ENCODE results near the gene ZNF665. TPM values are rescaled to one million over a fixed set of nuclear protein-coding genes. Genes with fewer than 3 reads are reported as not detected.
A peak's percentile ranks its signal among the peaks of the same experiment; 100 is the strongest.
"Not testable (repeated sequence)": the region's sequence is repeated elsewhere in the genome, so short reads cannot be mapped to it uniquely, and the experiment has no call there.

ZNF665 gene
- total RNA-seq, 1 donor from 2014 or later: 2.5 TPM

DNA sequence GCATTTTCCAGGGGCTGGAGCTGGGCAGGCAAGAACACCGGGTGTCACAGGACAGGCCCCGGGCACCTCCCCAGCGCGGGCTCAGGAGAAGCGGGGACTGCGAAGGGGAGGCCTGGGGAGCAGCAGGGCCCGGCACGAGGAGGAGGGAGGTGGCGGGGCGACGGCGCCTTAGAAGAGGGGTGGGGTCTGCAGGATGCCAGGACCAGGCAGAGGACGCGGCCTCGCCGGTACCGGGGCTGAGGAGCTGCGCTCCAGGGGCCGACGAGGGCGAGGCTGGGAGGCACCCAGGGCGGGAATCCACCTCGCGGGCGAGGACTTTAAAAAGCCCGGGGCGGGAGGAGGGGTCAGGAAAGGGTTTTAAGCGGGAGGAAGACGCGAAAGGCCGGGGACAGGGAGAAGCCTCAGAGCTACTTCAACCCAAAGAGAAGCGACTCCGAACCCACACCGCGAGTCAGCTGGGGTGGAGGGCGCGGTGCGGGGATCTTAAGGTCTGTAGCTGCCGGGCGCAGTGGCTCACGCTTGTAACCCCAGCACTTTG, 35.0 kb downstream of the ZNF665 start:
- no peak for DNase-seq (ENCODE audit: low spot score)

DNA sequence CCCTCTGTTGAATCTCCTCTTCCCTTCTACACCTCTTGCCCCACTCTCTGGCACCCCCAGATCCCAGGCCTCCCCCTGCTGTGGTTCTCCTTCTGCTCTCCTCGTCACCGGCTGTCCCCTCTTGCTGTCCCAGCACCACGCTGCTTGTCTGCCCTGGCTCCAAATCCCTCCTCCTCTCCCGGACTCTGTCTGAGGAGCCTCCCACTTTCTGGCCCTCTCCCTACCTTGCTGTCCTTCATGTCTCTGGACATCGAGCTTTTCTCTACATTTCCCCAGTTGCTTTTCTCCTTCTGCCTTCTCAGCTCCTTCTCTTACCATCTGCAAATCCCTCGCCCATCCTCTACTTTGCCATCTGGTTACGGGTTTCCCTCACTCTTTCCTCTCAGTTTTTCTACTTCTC, 35.5 kb downstream of the ZNF665 start:
- no peak for DNase-seq (ENCODE audit: low spot score)

DNA sequence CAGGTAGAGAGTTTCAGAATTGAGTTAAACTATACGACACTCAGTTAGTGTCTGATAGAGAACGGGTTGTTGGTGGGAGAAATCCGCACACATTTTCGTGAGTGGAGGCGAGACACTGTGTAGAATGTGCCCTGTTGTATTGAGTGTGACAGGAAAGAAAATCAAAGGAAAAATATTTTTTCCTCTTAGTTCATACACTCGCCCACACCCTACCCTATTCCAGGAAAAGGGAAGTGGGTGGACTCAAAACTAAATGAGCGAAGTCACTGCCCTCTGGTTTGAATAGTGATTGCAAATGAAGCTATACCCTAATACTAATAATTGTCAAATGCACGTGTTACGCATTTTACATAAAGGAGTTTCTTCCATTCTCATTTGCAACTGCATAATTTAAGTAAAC, 36.3 kb downstream of the ZNF665 start:
- DNase-seq (ENCODE audit: low spot score): no peak

DNA sequence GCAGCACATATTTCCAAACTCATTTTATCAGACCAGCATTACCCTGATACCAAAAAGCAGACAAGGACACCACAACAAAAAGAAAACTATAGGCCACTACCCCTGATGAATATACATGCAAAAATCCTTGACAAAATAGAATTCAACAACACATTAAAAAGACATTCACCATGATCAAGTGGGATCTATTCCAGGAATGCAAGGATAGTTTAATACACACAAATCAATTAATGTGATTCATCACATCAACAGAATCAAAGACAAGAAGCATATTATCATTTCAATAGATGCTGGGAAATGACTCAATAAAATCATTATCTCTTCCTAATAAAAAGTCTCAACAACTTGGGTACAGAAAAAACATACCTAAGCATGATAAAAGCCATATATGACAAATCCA, 45.5 kb downstream of the ZNF665 start:
- no peak for DNase-seq (ENCODE audit: low spot score)

DNA sequence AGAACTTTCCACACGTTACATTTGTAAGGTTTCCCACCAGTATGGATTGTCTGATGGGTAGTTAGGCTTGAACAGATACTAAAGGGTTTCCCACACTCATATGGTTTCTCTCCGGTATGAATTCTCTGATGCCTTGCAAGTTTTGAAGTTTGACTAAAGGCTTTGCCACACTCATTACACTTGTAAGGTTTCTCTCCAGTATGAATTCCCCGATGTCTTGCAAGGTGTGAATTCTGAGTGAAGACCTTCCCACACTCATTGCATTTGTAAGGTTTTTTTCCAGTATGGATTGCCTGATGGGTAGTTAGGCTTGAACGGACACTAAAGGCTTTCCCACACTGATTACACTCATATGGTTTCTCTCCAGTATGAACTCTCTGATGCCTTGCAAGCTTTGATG, 52.8 kb downstream of the ZNF665 start:
- DNase-seq (ENCODE audit: low spot score): no peak

DNA sequence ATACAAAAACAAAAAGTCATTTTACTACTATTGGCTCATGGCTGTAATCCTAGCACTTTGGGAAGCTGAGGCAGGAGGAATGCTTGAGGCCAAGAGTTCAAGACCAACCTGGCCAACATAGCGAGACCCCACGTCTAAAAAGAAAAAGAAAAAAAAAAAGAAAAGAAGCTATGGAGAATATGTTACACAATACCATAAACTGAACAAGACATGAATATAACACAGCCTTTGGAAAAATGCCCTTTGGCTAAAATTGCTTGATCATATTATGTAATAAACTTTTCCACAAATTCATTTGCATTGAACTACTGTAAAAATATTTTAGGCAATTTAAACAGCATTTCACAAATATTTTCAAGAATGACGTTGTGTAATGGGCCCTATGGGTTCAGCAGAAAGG, 56.7 kb downstream of the ZNF665 start:
- no peak for DNase-seq (ENCODE audit: low spot score)

DNA sequence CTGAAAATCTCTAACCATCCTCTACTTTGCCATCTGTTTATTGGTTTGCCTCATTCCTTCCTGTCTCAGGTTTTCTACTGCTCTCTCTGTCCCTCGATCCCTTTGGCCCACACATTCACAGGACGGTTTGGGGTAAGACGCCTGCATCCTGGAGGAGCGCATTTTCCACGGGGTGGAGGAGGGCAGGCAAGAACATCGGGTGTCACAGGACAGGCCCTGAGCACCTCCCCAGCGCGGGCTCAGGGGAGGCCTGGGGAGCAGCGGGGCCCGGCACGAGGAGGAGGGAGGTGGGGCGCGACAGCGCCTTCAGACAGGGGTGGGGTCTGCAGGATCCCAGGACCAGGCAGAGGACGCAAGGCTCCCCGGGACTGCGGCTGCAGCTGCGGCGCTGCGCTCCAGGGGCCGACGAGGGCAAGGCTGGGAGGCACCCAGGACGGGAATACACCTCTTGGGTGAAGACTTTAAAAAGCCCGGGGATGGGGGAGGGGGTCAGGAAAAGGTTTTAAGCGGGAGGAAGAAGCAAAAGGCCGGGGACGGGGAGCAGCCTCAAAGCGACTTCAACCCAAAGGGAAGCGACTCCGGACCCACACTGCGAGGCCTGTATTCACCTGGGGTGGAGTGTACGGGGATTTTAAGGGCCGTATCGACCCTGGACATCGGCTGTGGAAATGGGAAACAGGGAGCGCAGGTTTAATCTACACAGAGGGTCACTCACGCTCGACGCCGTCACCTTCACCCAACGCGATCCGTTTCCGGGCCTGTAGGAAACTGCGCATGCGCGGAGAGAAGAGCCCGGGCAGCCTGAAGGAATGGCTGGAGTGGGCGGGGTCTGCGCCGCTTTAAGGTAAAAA, 60.8 kb downstream of the ZNF665 start, which contains the start of gene ZNF415:
ZNF415 (minus strand) TSS at position 770 of the 851 bp plus-strand sequence. CDS start 10,234 bp downstream, outside the sequence.
- DNase-seq (ENCODE audit: low spot score): peak; percentile 93

DNA sequence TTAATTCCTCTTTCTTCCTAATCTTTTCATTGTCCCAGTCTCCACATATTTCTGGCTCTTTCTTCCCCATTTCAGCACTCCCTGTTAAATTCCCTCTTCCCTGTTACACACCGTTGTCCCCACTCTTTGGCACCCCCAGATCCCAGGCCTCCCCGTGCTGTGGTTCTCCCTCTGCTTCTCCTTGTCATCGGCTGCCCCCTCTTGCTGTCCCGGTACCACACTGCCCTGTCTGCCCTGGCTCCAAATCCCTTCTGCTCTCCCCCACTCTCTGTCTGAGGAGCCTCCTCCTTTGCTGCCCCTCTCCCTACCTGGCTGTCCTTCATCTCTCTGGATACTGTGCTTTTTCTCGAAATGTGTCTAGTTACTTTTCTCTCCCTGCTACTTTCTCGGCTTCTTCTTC, 61.4 kb downstream of the ZNF665 start:
- DNase-seq (ENCODE audit: low spot score): no peak

DNA sequence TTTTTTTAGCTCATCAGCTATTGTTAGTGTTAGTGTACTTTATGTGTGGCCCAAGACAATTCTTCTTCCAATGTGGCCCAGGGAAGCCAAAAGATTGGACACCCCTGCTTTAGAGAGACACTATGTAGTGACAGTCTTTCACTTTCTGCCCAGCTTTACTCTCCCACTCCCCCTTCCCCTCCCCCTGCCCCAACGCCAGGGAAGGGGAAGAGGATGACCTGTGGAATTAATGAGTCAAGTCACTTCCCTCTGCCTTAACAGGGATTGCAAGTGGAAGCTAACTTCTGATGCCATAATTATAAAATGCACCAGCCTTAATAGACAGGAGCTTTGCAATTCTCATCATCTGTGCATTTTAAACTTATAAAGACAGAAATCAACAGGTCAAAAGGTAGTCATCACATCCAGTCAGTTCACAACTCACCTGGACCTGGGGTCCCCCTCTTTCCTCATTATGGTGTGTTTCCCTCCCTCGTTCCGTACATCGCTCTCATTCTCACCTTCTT, 62.0 kb downstream of the ZNF665 start:
- no peak for DNase-seq (ENCODE audit: low spot score)

DNA sequence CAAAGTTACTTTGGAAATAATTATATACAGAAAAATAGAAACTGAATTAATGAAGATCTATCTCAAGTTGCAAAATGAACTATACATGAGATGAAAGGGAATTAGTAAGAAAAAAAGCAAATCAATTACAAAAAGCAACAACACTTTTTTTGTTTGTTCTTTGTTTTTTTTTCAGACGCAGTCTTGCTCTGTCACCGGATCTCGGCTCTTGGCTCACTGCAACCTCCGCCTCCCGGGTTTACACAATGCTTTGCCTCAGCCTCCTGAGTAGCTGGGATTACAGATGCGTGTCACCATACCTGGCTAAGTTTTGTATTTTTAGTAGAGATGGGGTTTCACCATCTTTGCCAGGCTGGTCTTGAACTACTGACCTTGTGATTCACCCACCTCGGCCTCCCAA, 62.7 kb downstream of the ZNF665 start:
- no peak for DNase-seq (ENCODE audit: low spot score)

DNA sequence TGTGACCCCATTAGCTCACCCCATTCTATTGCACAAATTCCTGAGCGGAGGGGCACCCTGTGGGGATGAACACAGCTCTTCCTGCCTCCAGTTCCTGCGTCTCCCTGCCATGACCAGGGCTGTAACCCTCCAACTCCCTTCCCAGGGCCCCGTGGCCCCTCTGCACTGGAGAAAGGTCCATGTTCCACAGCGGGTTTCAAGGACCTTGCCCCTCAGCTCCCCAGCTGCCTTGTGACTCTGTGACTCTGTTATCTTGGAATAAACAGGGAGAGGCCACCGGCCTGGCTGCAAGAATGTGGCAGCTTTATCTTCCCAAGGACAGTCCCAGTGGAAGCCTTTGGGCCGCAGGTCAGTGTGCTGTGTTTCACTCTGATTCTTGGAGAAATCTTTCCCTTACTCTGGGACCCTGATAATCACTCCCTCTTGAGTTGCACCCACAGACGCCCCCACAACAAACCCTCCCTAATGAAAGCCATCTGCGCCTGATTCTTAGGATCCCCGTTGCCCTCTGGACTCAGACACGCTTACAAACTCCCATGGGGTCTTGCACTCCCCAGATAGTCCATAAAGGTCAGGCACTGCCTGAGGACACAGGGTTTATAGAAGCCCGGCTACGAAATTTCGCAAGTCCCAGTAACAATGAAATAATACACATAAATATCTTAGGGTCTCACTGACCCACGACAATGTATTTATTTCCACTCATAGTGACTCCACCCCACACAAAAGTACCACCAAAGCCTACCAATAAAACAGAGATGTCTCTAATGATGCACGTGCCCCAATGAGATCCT, 66.2 kb downstream of the ZNF665 start:
- DNase-seq (ENCODE audit: low spot score): not testable (repeated sequence)

DNA sequence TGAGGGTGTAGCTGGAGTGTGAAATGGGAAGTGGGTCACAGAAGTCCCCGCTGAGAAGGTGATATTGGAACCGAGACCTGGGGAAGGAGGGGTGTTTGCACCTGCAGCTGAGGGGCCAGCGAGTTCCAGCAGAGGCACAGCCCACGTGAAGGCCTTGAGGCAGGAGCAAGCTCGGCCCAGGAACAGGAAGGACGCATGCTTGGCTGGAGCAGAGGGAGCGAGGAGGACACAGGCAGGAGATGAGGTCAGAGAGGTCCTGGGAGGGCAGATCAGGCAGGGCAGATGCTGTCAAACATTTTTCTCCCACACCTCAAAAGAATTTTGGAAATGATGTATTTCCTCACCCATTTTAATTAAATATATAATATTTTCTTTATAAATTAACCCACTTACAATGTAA, 69.8 kb downstream of the ZNF665 start:
- DNase-seq (ENCODE audit: low spot score): no peak

Other genes starting within 250 kb of the ZNF665 start
- gene ZNF816, start 230.5 kb downstream of the ZNF665 start, total RNA-seq: 4.8 TPM
- not detected for gene ERVV-1, start 179.4 kb downstream of the ZNF665 start, total RNA-seq
- gene ERVV-2, start 148.6 kb downstream of the ZNF665 start, total RNA-seq: not detected
- 32.8 TPM for gene ZNF160, start 89.9 kb downstream of the ZNF665 start, total RNA-seq
- gene ZNF415, start 60.4 kb downstream of the ZNF665 start, total RNA-seq: 12.7 TPM
- gene ZNF347, start 34.3 kb downstream of the ZNF665 start, total RNA-seq: 9.7 TPM
- gene ZNF677, start 61.5 kb upstream of the ZNF665 start, total RNA-seq: 9.3 TPM
- gene VN1R2, start 64.9 kb upstream of the ZNF665 start, total RNA-seq: not detected
- gene VN1R4, start 74.4 kb upstream of the ZNF665 start, total RNA-seq: not detected
- 4.8 TPM for gene ZNF845, start 140.4 kb upstream of the ZNF665 start, total RNA-seq
- gene ZNF525, start 172.3 kb upstream of the ZNF665 start, total RNA-seq: 4.8 TPM
- gene ZNF765, start 201.8 kb upstream of the ZNF665 start, total RNA-seq: 7.5 TPM
- 11.0 TPM for gene ZNF761, start 238.6 kb upstream of the ZNF665 start, total RNA-seq

All from mesenteric fat pad (tissue), 1 donor.